HepG2 (cell line): ENCODE data around the gene SOX8.

Experiments
- ERF ChIP-seq: IDR thresholded peaks from 2 replicates; pipeline ENCODE4 v1.6.1; 2018; ENCODE audit warnings: missing biosample characterization, missing genetic modification reagents
- ESRRA ChIP-seq: sonication (generic); formaldehyde crosslinking; IDR thresholded peaks from 2 replicates; pipeline ENCODE4 v1.5.1; 2020; ENCODE audit warnings: mild to moderate bottlenecking, low read depth, missing genetic modification reagents
- JUN ChIP-seq: sonication (generic); formaldehyde crosslinking; IDR thresholded peaks from 2 replicates; pipeline ENCODE4 v1.4.0; 2020; ENCODE audit warnings: mild to moderate bottlenecking, missing genetic modification reagents
- NCOR1 ChIP-seq: fragments of 200-600 bp; sonication (generic); IDR thresholded peaks from 2 replicates; pipeline ENCODE4 v1.7.0; 2017; ENCODE audit warnings: antibody characterized with exemption, low read length, borderline replicate concordance
- PHF8 ChIP-seq: sonication (generic); formaldehyde crosslinking; IDR thresholded peaks from 2 replicates; pipeline ENCODE4 v1.5.0; 2020; ENCODE audit warnings: missing genetic modification reagents
- RAD21 ChIP-seq: fragments of 450-650 bp; formaldehyde crosslinking; IDR thresholded peaks from 2 replicates; pipeline ENCODE4 v1.5.0; 2020; ENCODE audit warnings: mild to moderate bottlenecking
- ZFP36 ChIP-seq: fragments of 150-350 bp; IDR thresholded peaks from 2 replicates; pipeline ENCODE4 v1.6.1; 2018; ENCODE audit warnings: borderline replicate concordance, low read length, low read depth; ENCODE audit not compliant: partially characterized antibody
- ZNF75D ChIP-seq: sonication (generic); formaldehyde crosslinking; IDR thresholded peaks from 2 replicates; pipeline ENCODE4 v1.8.1; 2023; ENCODE audit warnings: missing genetic modification reagents, mild to moderate bottlenecking, borderline replicate concordance
- ZNF775 ChIP-seq: sonication (generic); formaldehyde crosslinking; IDR thresholded peaks from 2 replicates; pipeline ENCODE4 v1.4.0; 2020; ENCODE audit warnings: missing genetic modification reagents, mild to moderate bottlenecking, moderate library complexity, borderline replicate concordance
- TF ChIP-seq, protein P1 (sequence below): sonication (generic); formaldehyde crosslinking; IDR thresholded peaks from 2 replicates; pipeline ENCODE4 v1.4.0; 2020; ENCODE audit warnings: missing genetic modification reagents
- TF ChIP-seq, protein P2 (sequence below): sonication (generic); formaldehyde crosslinking; conservative IDR thresholded peaks from 2 replicates; pipeline ENCODE4 v1.8.1; 2023; ENCODE audit warnings: missing genetic modification reagents
- TF ChIP-seq, protein P3 (sequence below): sonication (generic); formaldehyde crosslinking; IDR thresholded peaks from 2 replicates; pipeline ENCODE4 v1.9.0; 2021; ENCODE audit warnings: missing genetic modification reagents, mild to moderate bottlenecking, borderline replicate concordance
- TF ChIP-seq, protein P4 (sequence below): sonication (generic); formaldehyde crosslinking; IDR thresholded peaks from 2 replicates; pipeline ENCODE4 v1.5.0; 2020; ENCODE audit warnings: mild to moderate bottlenecking, missing genetic modification reagents, moderate library complexity
- TF ChIP-seq, protein P5 (sequence below): sonication (generic); formaldehyde crosslinking; IDR thresholded peaks from 2 replicates; pipeline ENCODE4 v1.8.1; 2023; ENCODE audit warnings: mild to moderate bottlenecking, moderate library complexity, missing genetic modification reagents

DNA sequence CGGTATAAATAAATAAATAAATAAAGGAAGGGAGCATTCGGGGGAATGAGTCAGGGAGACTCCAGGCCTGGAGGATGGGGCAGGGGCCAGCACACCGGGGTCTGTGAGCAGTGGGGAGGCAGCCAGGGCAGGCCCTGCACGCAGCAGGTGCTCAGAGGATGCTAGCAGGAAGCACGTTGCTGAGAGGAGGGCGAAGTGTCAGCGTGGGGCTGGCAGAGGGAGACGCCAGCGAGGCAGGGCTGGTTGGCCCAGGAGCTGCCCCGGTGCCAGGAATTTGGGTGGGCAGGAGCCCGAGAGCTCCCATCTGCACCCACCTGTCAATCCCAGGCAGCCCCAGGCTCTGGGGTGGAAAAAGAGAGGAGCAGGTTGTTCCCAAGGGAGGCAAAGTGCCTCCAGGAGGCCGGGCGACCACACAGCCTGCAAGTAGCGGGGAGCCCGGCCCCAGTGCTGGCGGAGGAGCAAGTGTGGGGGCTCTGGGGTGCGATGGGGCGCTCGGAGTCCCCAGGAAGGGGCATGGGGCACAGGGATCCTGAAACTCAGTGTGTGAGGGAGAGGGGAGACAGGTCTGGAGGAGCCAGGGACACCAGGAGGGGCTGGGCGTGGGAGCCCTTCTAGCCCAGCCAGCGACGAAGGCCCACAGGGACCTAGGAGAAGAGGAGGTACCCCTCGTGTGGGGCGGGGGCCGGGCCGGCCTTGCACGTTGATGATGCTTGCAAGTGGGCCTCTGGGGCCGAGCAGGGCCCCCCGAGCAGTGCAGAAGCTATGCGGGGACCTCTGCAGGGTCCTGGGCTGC lies 28.0 kb downstream of the SOX8 start:
- TF ChIP-seq NCOR1 (no peak), RAD21 (CRISPR knock-in tag) (no peak), ESRRA (CRISPR knock-in tag) (no peak), ZNF775 (no peak), ERF (CRISPR knock-in tag) (no peak), ZNF75D (no peak), PHF8 (CRISPR knock-in tag) (no peak), ZFP36 (no peak), JUN (CRISPR knock-in tag) (no peak)
- TF ChIP-seq, protein P1, sequence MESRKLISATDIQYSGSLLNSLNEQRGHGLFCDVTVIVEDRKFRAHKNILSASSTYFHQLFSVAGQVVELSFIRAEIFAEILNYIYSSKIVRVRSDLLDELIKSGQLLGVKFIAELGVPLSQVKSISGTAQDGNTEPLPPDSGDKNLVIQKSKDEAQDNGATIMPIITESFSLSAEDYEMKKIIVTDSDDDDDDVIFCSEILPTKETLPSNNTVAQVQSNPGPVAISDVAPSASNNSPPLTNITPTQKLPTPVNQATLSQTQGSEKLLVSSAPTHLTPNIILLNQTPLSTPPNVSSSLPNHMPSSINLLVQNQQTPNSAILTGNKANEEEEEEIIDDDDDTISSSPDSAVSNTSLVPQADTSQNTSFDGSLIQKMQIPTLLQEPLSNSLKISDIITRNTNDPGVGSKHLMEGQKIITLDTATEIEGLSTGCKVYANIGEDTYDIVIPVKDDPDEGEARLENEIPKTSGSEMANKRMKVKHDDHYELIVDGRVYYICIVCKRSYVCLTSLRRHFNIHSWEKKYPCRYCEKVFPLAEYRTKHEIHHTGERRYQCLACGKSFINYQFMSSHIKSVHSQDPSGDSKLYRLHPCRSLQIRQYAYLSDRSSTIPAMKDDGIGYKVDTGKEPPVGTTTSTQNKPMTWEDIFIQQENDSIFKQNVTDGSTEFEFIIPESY (CRISPR knock-in tag): no peak
- TF ChIP-seq, protein P2, sequence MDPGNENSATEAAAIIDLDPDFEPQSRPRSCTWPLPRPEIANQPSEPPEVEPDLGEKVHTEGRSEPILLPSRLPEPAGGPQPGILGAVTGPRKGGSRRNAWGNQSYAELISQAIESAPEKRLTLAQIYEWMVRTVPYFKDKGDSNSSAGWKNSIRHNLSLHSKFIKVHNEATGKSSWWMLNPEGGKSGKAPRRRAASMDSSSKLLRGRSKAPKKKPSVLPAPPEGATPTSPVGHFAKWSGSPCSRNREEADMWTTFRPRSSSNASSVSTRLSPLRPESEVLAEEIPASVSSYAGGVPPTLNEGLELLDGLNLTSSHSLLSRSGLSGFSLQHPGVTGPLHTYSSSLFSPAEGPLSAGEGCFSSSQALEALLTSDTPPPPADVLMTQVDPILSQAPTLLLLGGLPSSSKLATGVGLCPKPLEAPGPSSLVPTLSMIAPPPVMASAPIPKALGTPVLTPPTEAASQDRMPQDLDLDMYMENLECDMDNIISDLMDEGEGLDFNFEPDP (CRISPR knock-in tag): no peak
- TF ChIP-seq, protein P3, sequence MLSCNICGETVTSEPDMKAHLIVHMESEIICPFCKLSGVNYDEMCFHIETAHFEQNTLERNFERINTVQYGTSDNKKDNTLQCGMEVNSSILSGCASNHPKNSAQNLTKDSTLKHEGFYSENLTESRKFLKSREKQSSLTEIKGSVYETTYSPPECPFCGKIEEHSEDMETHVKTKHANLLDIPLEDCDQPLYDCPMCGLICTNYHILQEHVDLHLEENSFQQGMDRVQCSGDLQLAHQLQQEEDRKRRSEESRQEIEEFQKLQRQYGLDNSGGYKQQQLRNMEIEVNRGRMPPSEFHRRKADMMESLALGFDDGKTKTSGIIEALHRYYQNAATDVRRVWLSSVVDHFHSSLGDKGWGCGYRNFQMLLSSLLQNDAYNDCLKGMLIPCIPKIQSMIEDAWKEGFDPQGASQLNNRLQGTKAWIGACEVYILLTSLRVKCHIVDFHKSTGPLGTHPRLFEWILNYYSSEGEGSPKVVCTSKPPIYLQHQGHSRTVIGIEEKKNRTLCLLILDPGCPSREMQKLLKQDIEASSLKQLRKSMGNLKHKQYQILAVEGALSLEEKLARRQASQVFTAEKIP (CRISPR knock-in tag): no peak
- TF ChIP-seq, protein P4, sequence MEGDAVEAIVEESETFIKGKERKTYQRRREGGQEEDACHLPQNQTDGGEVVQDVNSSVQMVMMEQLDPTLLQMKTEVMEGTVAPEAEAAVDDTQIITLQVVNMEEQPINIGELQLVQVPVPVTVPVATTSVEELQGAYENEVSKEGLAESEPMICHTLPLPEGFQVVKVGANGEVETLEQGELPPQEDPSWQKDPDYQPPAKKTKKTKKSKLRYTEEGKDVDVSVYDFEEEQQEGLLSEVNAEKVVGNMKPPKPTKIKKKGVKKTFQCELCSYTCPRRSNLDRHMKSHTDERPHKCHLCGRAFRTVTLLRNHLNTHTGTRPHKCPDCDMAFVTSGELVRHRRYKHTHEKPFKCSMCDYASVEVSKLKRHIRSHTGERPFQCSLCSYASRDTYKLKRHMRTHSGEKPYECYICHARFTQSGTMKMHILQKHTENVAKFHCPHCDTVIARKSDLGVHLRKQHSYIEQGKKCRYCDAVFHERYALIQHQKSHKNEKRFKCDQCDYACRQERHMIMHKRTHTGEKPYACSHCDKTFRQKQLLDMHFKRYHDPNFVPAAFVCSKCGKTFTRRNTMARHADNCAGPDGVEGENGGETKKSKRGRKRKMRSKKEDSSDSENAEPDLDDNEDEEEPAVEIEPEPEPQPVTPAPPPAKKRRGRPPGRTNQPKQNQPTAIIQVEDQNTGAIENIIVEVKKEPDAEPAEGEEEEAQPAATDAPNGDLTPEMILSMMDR (CRISPR knock-in tag): no peak
- TF ChIP-seq, protein P5, sequence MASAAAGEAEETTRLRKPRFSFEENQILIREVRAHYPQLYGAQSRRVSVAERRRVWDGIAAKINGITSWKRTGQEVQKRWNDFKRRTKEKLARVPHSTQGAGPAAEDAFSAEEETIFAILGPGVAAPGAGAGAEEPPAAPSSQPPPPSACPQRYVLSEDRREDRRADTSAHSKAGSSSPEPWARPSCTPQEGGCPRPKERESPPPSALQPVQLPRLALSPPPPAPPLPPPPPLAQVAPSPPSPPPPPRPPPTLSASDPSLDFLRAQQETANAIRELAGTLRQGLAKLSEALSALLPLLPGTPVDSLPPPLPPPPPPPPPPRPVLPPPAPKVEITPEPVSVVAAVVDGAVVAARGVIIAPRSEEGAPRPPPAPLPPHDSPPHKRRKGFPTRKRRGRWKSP (CRISPR knock-in tag): no peak
